ENCODE results near the gene ADAMTS5. TPM values are rescaled to one million over a fixed set of nuclear protein-coding genes. Genes with fewer than 3 reads are reported as not detected.

Gene ADAMTS5
- total and polyA plus RNA-seq, 2 of the 8 experiments (the other 6 are each of a cell fraction or from before 2014, with no cell fraction given): 0.20 to 1.1 TPM

DNA sequence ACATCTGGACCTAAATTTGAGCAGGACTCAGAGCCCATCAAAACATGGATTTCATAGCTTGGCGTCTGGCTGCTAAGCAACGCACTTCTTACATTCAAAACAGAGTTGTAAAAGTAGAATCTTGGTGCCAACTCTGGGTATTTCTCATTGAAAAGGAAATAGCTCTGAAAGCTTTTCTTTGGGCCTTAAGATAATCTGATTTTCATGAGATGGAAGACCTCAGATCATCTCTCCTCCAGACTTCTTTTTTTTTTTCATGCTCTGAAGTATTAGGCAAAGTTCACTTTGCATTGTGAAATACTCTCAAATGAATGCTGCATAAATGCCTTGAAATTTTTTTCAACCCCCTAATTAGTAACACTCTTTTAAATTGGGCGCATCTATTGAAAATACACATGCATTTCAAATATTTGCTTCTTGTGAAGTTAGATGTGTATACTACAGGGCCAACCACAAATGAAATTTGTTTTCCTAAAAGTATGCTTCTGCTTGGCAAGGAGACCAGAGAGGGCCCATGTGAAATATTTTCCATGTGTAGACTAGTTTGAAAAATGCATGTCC lies 4.2 kb downstream of the ADAMTS5 start:
- Histone ChIP-seq H3K4ac (replicated peaks; ENCODE audit: insufficient read length, low read depth, low read length) (no peak overlapping the region), H2BK12ac (ENCODE audit: low read depth, low read length) (no peak overlapping the region), H3K23me2 (ENCODE audit: low read depth, low read length) (peaks cover 22% of the 10 kb centered on the region; the same call in 1 of the 2 replicates), H3K4me1 (replicated peaks in 1 of 4; ENCODE audit: control insufficient read depth in 3 of 4, insufficient read depth in 4 of 4, low read length in 3 of 4) (peaks cover 3 to 9% (median 6%) of the 10 kb centered on the region in 4 experiments; a peak in 6 of 7 replicates), H3K4me3 (ENCODE audit: extremely low read depth in 1 of 4, insufficient read depth in 2 of 4, low read depth in 3 of 4, low read length in 4 of 4) (no peak overlapping the region), H3K23ac (ENCODE audit: insufficient read length) (no peak overlapping the region), H3K27me3 (replicated peaks in 1 of 4; ENCODE audit: control insufficient read depth in 3 of 4, extremely low read depth in 1 of 4, insufficient read depth in 3 of 4, low read length in 3 of 4) (peaks cover 0 to 31% (median 26%) of the 10 kb centered on the region in 4 experiments; a peak in 6 of 7 replicates), H2BK5ac (ENCODE audit: low read depth, low read length) (no peak overlapping the region), H3K18ac (ENCODE audit: extremely low read depth, low read length) (no peak overlapping the region), H3K9me3 (ENCODE audit: insufficient read depth in 2 of 2, low read depth in 1 of 2, low read length in 1 of 2) (no peaks in the 10 kb centered on the region), H3K14ac (ENCODE audit: insufficient read length) (no peak overlapping the region), H3K36me3 (ENCODE audit: control insufficient read depth in 2 of 4, insufficient read depth in 4 of 4, low read length in 3 of 4) (no peaks in the 10 kb centered on the region), H2BK120ac (replicated peaks; ENCODE audit: low read depth, low read length) (no peak overlapping the region), H3K79me1 (ENCODE audit: low read depth, low read length) (no peaks in the 10 kb centered on the region), H2AFZ (ENCODE audit: low read length) (no peak overlapping the region), H3K9ac (replicated peaks in 1 of 4; ENCODE audit: extremely low read depth in 1 of 4, low read depth in 3 of 4, low read length in 3 of 4) (no peak overlapping the region), H3K79me2 (ENCODE audit: control insufficient read depth in 1 of 2, insufficient read depth in 2 of 2, low read length in 2 of 2) (no peaks in the 10 kb centered on the region), H4K8ac (ENCODE audit: extremely low read depth, insufficient read depth, low read length) (no peak overlapping the region), H3K56ac (replicated peaks; ENCODE audit: insufficient read length, low read depth, low read length) (no peak overlapping the region), H4K91ac (replicated peaks; ENCODE audit: insufficient read length, low read length) (no peak overlapping the region), H3K4me2 (ENCODE audit: insufficient read depth in 1 of 2, low read depth in 2 of 2, low read length in 2 of 2) (no peak overlapping the region), H4K20me1 (replicated peaks in 1 of 2; ENCODE audit: control insufficient read depth in 1 of 2, insufficient read depth in 2 of 2, low read length in 2 of 2) (no peaks in the 10 kb centered on the region), H4K5ac (ENCODE audit: insufficient read length, low read depth, low read length) (no peak overlapping the region), H2BK15ac (ENCODE audit: low read length) (no peak overlapping the region), H3K27ac (ENCODE audit: low read depth, low read length) (no peak overlapping the region), H2AK5ac (ENCODE audit: low read depth, low read length) (no peak overlapping the region), H2BK20ac (ENCODE audit: low read length) (no peak overlapping the region)
- WGBS, 2 experiments (ENCODE audit: extremely low coverage in 1 of 2, insufficient coverage in 1 of 2, insufficient read length in 1 of 2, insufficient replicate concordance in 2 of 2, low coverage in 1 of 2, low lambda C conversion rate in 2 of 2, missing lambda C conversion rate in 1 of 2): 88% methylated on average over 3 of the region's 3 CpGs; no CpG with 5 or more reads in 1 of the 2 experiments
- FAIRE-seq: no peak
- ChIA-PET CTCF (ENCODE audit: partially characterized antibody) (interaction anchor here (0.6 to 3.9 kb wide), 30 partner anchors 9 to 1370 kb away, joined by 3 to 74 read pairs (median 4); partner anchors contain the start of gene ADAMTS1), POLR2A (ENCODE audit: partially characterized antibody) (no interaction called here)
- no peak for DNase-seq (ENCODE audit: low read depth in 1 of 2, low spot score in 2 of 2)
- TF ChIP-seq CTBP2 (IDR thresholded peaks at IDR 0.05; ENCODE audit: borderline replicate concordance, insufficient read depth, insufficient read length, low read length) (no peak), SIX5 (IDR thresholded peaks at IDR 0.05; ENCODE audit: low read depth, low read length) (no peak), EZH2 (IDR thresholded peaks at IDR 0.05; ENCODE audit: low read depth, low read length, severe bottlenecking) (no peak), POLR2AphosphoS5 (IDR thresholded peaks at IDR 0.05; ENCODE audit: low read depth, low read length) (no peak), ZNF274 (IDR thresholded peaks at IDR 0.05; ENCODE audit: borderline replicate concordance, extremely low read depth, low read length) (no peak), CBX5 (IDR thresholded peaks at IDR 0.05; ENCODE audit: low read depth, low read length) (no peak), TBP (IDR thresholded peaks at IDR 0.05; ENCODE audit: low read depth, low read length) (no peak), SIRT6 (IDR thresholded peaks at IDR 0.05; ENCODE audit: low read length) (no peak), NANOG (IDR thresholded peaks at IDR 0.05; ENCODE audit: insufficient read depth, low read depth, low read length, poor library complexity, severe bottlenecking) (no peak), HDAC2 (IDR thresholded peaks at IDR 0.05; ENCODE audit: borderline replicate concordance in 1 of 2, low read depth in 2 of 2, low read length in 2 of 2) (no peak), ASH2L (IDR thresholded peaks at IDR 0.05; ENCODE audit: low read length) (no peak), HDAC6 (IDR thresholded peaks at IDR 0.05; ENCODE audit: low read depth, low read length) (no peak)
- TF ChIP-seq, protein P1, sequence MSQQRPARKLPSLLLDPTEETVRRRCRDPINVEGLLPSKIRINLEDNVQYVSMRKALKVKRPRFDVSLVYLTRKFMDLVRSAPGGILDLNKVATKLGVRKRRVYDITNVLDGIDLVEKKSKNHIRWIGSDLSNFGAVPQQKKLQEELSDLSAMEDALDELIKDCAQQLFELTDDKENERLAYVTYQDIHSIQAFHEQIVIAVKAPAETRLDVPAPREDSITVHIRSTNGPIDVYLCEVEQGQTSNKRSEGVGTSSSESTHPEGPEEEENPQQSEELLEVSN (IDR thresholded peaks at IDR 0.05): no peak

Measured in H1 (cell line).